HCT116 (cell line): ENCODE measurements around the gene RADIL. TPM values are rescaled to one million over a fixed set of nuclear protein-coding genes. Genes with fewer than 3 reads are reported as not detected.

ENCODE experiments used
- ATAC-seq: fragments of 200-7000 bp; cut with Tn5 transposase; 2 replicates; pipeline ENCODE4 v1.9.1; 2020; ENCODE audit warnings: mild to moderate bottlenecking, moderate library complexity
- BruUV-seq: library from RNA; stranded (reverse); fragments of 400-500 nt; replicated peaks from 2 replicates; lab custom pipeline; 2021; lab: Mats Ljungman, UMichigan
- CTCF ChIA-PET: fragments of 300-600 bp; sonication (Branson Sonifier 250); formaldehyde crosslinking; loops from one replicate; lab custom pipeline; 2021; ENCODE audit warnings: antibody characterized with exemption; lab: Charles Lee
- POLR2A ChIA-PET: fragments of 300-600, 350-600 bp; sonication (Branson Sonifier 250); formaldehyde crosslinking; loops from one replicate; lab custom pipeline; 2021; ENCODE audit warnings: antibody characterized with exemption; lab: Charles Lee
- RAD21 ChIA-PET, 2 experiments: fragments of 300-600 bp; sonication (Branson Sonifier 250); formaldehyde crosslinking; loops; one replicate each; lab custom pipeline; 2023; ENCODE audit warnings: low total read pairs in 2 of 2; ENCODE audit not compliant: uncharacterized antibody in 2 of 2, unreplicated experiment in 2 of 2, low non-redundant PET in 1 of 2; lab: Charles Lee
- DNase-seq: peaks from one replicate; pipeline ENCODE4 v3.0.0-alpha.2; 2010; ENCODE audit warnings: low read depth, low spot score
- H2AFZ ChIP-seq: fragments of 200-600 bp; shearing (Covaris generic), sonication (generic); 2 replicates; pipeline ENCODE4 v1.6.1; 2017; ENCODE audit warnings: low read depth, mixed run types, mixed read lengths, antibody characterized with exemption, low read length; ENCODE audit not compliant: poor library complexity, severe bottlenecking
- H3K27ac ChIP-seq: 2 replicates; pipeline ENCODE4 v1.5.1; 2012; ENCODE audit warnings: low read depth, low read length
- H3K27me3 ChIP-seq: fragments of 200-600 bp; sonication (generic); 2 replicates; pipeline ENCODE4 v1.6.1; 2016; ENCODE audit warnings: mixed run types, low read length, mixed read lengths; ENCODE audit not compliant: insufficient read depth
- H3K36me3 ChIP-seq, 2 experiments: fragments of 200-500 bp in 1 of 2; fragments of 200-600 bp in 1 of 2; sonication (Bioruptor generic) in 1 of 2; sonication (generic) in 1 of 2; 2 replicates each; pipeline versions ENCODE4 v1.5.1 to v1.6.1; 2014 to 2016; ENCODE audit warnings: low read length in 2 of 2, inconsistent platforms in 1 of 2, mixed read lengths in 1 of 2, mixed run types in 1 of 2; ENCODE audit not compliant: insufficient read depth in 2 of 2, control insufficient read depth in 1 of 2
- H3K4me1 ChIP-seq, 2 experiments: fragments of 200-600 bp in 1 of 2; sonication (generic) in 1 of 2; 2 replicates each; pipeline versions ENCODE4 v1.5.1 to v1.6.1; 2012 to 2017; ENCODE audit warnings: low read length in 2 of 2, inconsistent platforms in 1 of 2, mild to moderate bottlenecking in 1 of 2, mixed read lengths in 1 of 2, mixed run types in 1 of 2, moderate library complexity in 1 of 2; ENCODE audit not compliant: insufficient read depth in 2 of 2, control insufficient read depth in 1 of 2
- H3K4me2 ChIP-seq: fragments of 200-600 bp; sonication (generic); 2 replicates; pipeline ENCODE4 v1.6.1; 2017; ENCODE audit warnings: mixed run types, low read length, mixed read lengths
- H3K4me3 ChIP-seq, 2 experiments: fragments of 200-600 bp in 1 of 2; sonication (generic) in 1 of 2; replicated peaks in 1 of 2; 2 replicates each; pipeline ENCODE4 v1.5.1; 2011 to 2016; ENCODE audit warnings: low read length in 2 of 2, control low read depth in 1 of 2, low read depth in 1 of 2, mild to moderate bottlenecking in 1 of 2, mixed read lengths in 1 of 2, mixed run types in 1 of 2
- H3K79me2 ChIP-seq: fragments of 200-600 bp; sonication (generic); 2 replicates; pipeline ENCODE4 v1.6.1; 2017; ENCODE audit warnings: mild to moderate bottlenecking, mixed run types, low read length, moderate library complexity, mixed read lengths; ENCODE audit not compliant: insufficient read depth
- H3K9ac ChIP-seq: fragments of 200-600 bp; sonication (generic); 2 replicates; pipeline ENCODE4 v1.6.1; 2016; ENCODE audit warnings: low read length, mixed read lengths
- H3K9me2 ChIP-seq: fragments of 200-600 bp; sonication (generic), shearing (Covaris generic); 2 replicates; pipeline ENCODE4 v1.6.1; 2017; ENCODE audit warnings: mixed run types, mild to moderate bottlenecking, moderate library complexity; ENCODE audit not compliant: insufficient read depth
- H3K9me3 ChIP-seq, 2 experiments: fragments of 200-500 bp in 1 of 2; fragments of 200-600 bp in 1 of 2; sonication (Bioruptor generic) in 1 of 2; sonication (generic) in 1 of 2; 2 replicates each; pipeline ENCODE4 v1.6.1; 2014 to 2017; ENCODE audit warnings: low read length in 2 of 2, mixed read lengths in 2 of 2, inconsistent platforms in 1 of 2, low read depth in 1 of 2, mild to moderate bottlenecking in 1 of 2, mixed run types in 1 of 2, moderate library complexity in 1 of 2; ENCODE audit not compliant: control insufficient read depth in 1 of 2, insufficient read depth in 1 of 2
- H4K20me1 ChIP-seq: fragments of 200-600 bp; sonication (generic), shearing (Covaris generic); 2 replicates; pipeline ENCODE4 v1.6.1; 2017; ENCODE audit warnings: mixed run types, mild to moderate bottlenecking, moderate library complexity; ENCODE audit not compliant: insufficient read depth
- ATF3 ChIP-seq: IDR thresholded peaks from 2 replicates; pipeline ENCODE4 v1.6.1; 2012
- CBX3 ChIP-seq: IDR thresholded peaks from 2 replicates; pipeline ENCODE4 v1.6.1; 2012; ENCODE audit warnings: low read depth
- CEBPB ChIP-seq: IDR thresholded peaks from 2 replicates; pipeline ENCODE4 v1.6.1; 2012; ENCODE audit warnings: low read depth
- EGR1 ChIP-seq: IDR thresholded peaks from 2 replicates; pipeline ENCODE4 v1.6.1; 2012; ENCODE audit warnings: low read depth
- ELF1 ChIP-seq: IDR thresholded peaks from 2 replicates; pipeline ENCODE4 v1.6.1; 2012; ENCODE audit warnings: low read depth, borderline replicate concordance
- EZH2 ChIP-seq: fragments of 200-600 bp; sonication (generic); IDR thresholded peaks from 2 replicates; pipeline ENCODE4 v1.6.1; 2017; ENCODE audit warnings: antibody characterized with exemption, mixed run types
- EZH2phosphoT487 ChIP-seq: fragments of 200-600 bp; IDR thresholded peaks from 2 replicates; pipeline ENCODE4 v1.6.1; 2018; ENCODE audit warnings: antibody characterized with exemption, borderline replicate concordance
- FOSL1 ChIP-seq: IDR thresholded peaks from 2 replicates; pipeline ENCODE4 v1.6.1; 2012; ENCODE audit warnings: low read depth
- JUND ChIP-seq: IDR thresholded peaks from 2 replicates; pipeline ENCODE4 v1.6.1; 2012
- POLR2A ChIP-seq: IDR thresholded peaks from 2 replicates; pipeline ENCODE4 v1.7.0; 2011; ENCODE audit warnings: borderline replicate concordance; ENCODE audit not compliant: insufficient read depth, insufficient read length; ENCODE audit errors: extremely low read depth
- POLR2AphosphoS5 ChIP-seq: IDR thresholded peaks from 2 replicates; pipeline ENCODE4 v1.6.1; 2011; ENCODE audit warnings: mild to moderate bottlenecking, low read depth, low read length, moderate library complexity
- RAD21 ChIP-seq: IDR thresholded peaks from 2 replicates; pipeline ENCODE4 v1.6.1; 2012; ENCODE audit warnings: low read depth, mild to moderate bottlenecking
- REST ChIP-seq: IDR thresholded peaks from 2 replicates; pipeline ENCODE4 v1.6.1; 2012; ENCODE audit warnings: low read depth
- SIN3A ChIP-seq: IDR thresholded peaks from 2 replicates; pipeline ENCODE4 v1.6.1; 2012; ENCODE audit warnings: low read depth
- SP1 ChIP-seq: IDR thresholded peaks from 2 replicates; pipeline ENCODE4 v1.6.1; 2012; ENCODE audit warnings: low read depth
- SRF ChIP-seq: IDR thresholded peaks from 2 replicates; pipeline ENCODE4 v1.6.1; 2012; ENCODE audit warnings: low read depth
- TCF7L2 ChIP-seq: IDR thresholded peaks from 2 replicates; pipeline ENCODE4 v1.7.0; 2011; ENCODE audit warnings: borderline replicate concordance, inconsistent platforms; ENCODE audit not compliant: insufficient read depth, insufficient read length; ENCODE audit errors: extremely low read depth
- ZBTB33 ChIP-seq: IDR thresholded peaks from 2 replicates; pipeline ENCODE4 v1.6.1; 2011; ENCODE audit warnings: mild to moderate bottlenecking, low read length, moderate library complexity; ENCODE audit not compliant: insufficient replicate concordance; ENCODE audit errors: extremely low read depth
- ZNF274 ChIP-seq: fragments of 200-500 bp; sonication (Bioruptor generic); IDR thresholded peaks from 2 replicates; pipeline ENCODE4 v1.6.1; 2014; ENCODE audit warnings: mild to moderate bottlenecking, low read depth, low read length, inconsistent platforms
- intact Hi-C: fragments of 100-400 bp; cut with micrococcal nuclease; formaldehyde crosslinking; loops from 2 replicates; pipeline ENCODE4 v1.10.0; 2022
- total RNA-seq: library from RNA; stranded (reverse); gene quantifications from one replicate; pipeline ENCODE4 v1.2.1, GENCODE V29; 2021; ENCODE audit not compliant: unreplicated experiment

RADIL gene
- total RNA-seq, 1 experiment from 2014 or later = 5.3 TPM

GRCh38 chr7:4786015-4786414, 97.5 kb downstream of the RADIL start:
- Histone ChIP-seq H3K4me3 (no peak overlapping the region), H3K79me2 (no peaks in the 10 kb centered on the region), H3K4me2 (no peak overlapping the region), H3K9ac (no peak overlapping the region), H3K27ac (no peak overlapping the region), H2AFZ (no peak overlapping the region), H3K9me3 (no peaks in the 10 kb centered on the region), H3K9me2 (no peaks in the 10 kb centered on the region), H3K27me3 (no peaks in the 10 kb centered on the region), H3K36me3 (no peaks in the 10 kb centered on the region), H4K20me1 (no peaks in the 10 kb centered on the region), H3K4me1 (no peaks in the 10 kb centered on the region)
- no peak for TF ChIP-seq TCF7L2
- TF ChIP-seq CEBPB = no peak
- no peak for TF ChIP-seq EZH2
- TF ChIP-seq EGR1 = no peak
- TF ChIP-seq POLR2A = no peak
- TF ChIP-seq REST = no peak
- no peak for TF ChIP-seq ZNF274
- TF ChIP-seq ZBTB33 = no peak
- TF ChIP-seq POLR2AphosphoS5 = no peak
- TF ChIP-seq ATF3 = no peak
- TF ChIP-seq EZH2phosphoT487 = no peak
- no peak for TF ChIP-seq SIN3A
- no peak for TF ChIP-seq ELF1
- no peak for TF ChIP-seq SRF
- no peak for TF ChIP-seq JUND
- TF ChIP-seq CBX3 = no peak
- no peak for TF ChIP-seq SP1
- no peak for TF ChIP-seq RAD21
- TF ChIP-seq FOSL1 = no peak
- ChIA-PET RAD21 (no interaction called here), CTCF (no interaction called here), POLR2A (no interaction called here)
- ATAC-seq (no peak), DNase-seq (no peak)
- no TSS peak for BruUV-seq
- intact Hi-C loops = no loop called here
